SK-MEL-5 (cell line): ENCODE results near the gene DCLRE1B. TPM values are rescaled to one million over a fixed set of nuclear protein-coding genes. Genes with fewer than 3 reads are reported as not detected.
"Not testable (repeated sequence)": the region's sequence is repeated elsewhere in the genome, so short reads cannot be mapped to it uniquely, and the experiment has no call there.

Experiments used
- DNase-seq: peaks from one replicate; pipeline ENCODE4 v3.0.0-alpha.2; 2016; ENCODE audit warnings: low read depth, low spot score
- in situ Hi-C: cut with HindIII; loops from 2 replicates; pipeline ENCODE4 v1.10.0; 2016; ENCODE audit warnings: low sequenced_read_pairs, high pct_unique_total_duplicates, low pct_unique_long_range_greater_than_20kb
- total RNA-seq: library from RNA; depleted of rRNA; stranded (reverse); fragments of >200 nt; shearing (Covaris generic); gene quantifications from 2 replicates; pipeline ENCODE4 v1.2.3, GENCODE V29; 2014

The DCLRE1B gene
- total RNA-seq, 1 experiment from 2014 or later, result 6.2 TPM

GRCh38 chr1:113938192-113938591, 33.1 kb downstream of the DCLRE1B start:
- no peak for DNase-seq
- in situ Hi-C loops, result no loop called here

GRCh38 chr1:113940365-113941244, 35.5 kb downstream of the DCLRE1B start:
- in situ Hi-C loops, result no loop called here
- no peak for DNase-seq

GRCh38 chr1:113941245-113941559, 36.1 kb downstream of the DCLRE1B start:
- no peak for DNase-seq
- in situ Hi-C loops, result no loop called here

- in situ Hi-C loops, result no loop called here
Measured at GRCh38 chr1:113942527-113942926, 37.4 kb downstream of the DCLRE1B start.

GRCh38 chr1:113943028-113943811, 38.1 kb downstream of the DCLRE1B start:
- in situ Hi-C loops, result no loop called here

More at GRCh38 chr1:113942527-113942926, 37.4 kb downstream of the DCLRE1B start:
- DNase-seq, result no peak

GRCh38 chr1:113945329-113945728, 40.2 kb downstream of the DCLRE1B start:
- in situ Hi-C loops, result no loop called here

More at GRCh38 chr1:113943028-113943811, 38.1 kb downstream of the DCLRE1B start:
- DNase-seq, result no peak

GRCh38 chr1:113946112-113946511, 41.0 kb downstream of the DCLRE1B start:
- DNase-seq, result no peak

More at GRCh38 chr1:113945329-113945728, 40.2 kb downstream of the DCLRE1B start:
- DNase-seq, result no peak

GRCh38 chr1:113946678-113947387, 41.7 kb downstream of the DCLRE1B start:
- in situ Hi-C loops, result no loop called here
- no peak for DNase-seq

More at GRCh38 chr1:113946112-113946511, 41.0 kb downstream of the DCLRE1B start:
- in situ Hi-C loops, result no loop called here

- no peak for DNase-seq
- in situ Hi-C loops, result no loop called here
Measured at GRCh38 chr1:113947388-113948107, 42.4 kb downstream of the DCLRE1B start.

- DNase-seq, in situ Hi-C loops: not testable (repeated sequence)
Measured at GRCh38 chr1:113948151-113948550, 43.0 kb downstream of the DCLRE1B start.

GRCh38 chr1:113949007-113949406, 43.9 kb downstream of the DCLRE1B start:
- in situ Hi-C loops, result no loop called here

GRCh38 chr1:113950908-113951307, 45.8 kb downstream of the DCLRE1B start:
- no peak for DNase-seq
- in situ Hi-C loops, result no loop called here

More at GRCh38 chr1:113949007-113949406, 43.9 kb downstream of the DCLRE1B start:
- no peak for DNase-seq

- in situ Hi-C loops, result no loop called here
- no peak for DNase-seq
Measured at GRCh38 chr1:113951719-113952118, 46.6 kb downstream of the DCLRE1B start.

GRCh38 chr1:113957984-113958383, 52.9 kb downstream of the DCLRE1B start:
- DNase-seq, result no peak
- in situ Hi-C loops, result no loop called here

GRCh38 chr1:113958691-113959090, 53.6 kb downstream of the DCLRE1B start:
- in situ Hi-C loops, result no loop called here
- no peak for DNase-seq

GRCh38 chr1:113963281-113963906, 58.3 kb downstream of the DCLRE1B start:
- DNase-seq, result peak; percentile 8
- in situ Hi-C loops, result no loop called here
